Measurements from ENCODE around the gene GPR153. TPM values are rescaled to one million over a fixed set of nuclear protein-coding genes. Genes with fewer than 3 reads are reported as not detected.

GPR153 gene
- total and polyA plus RNA-seq, 2 donors (not counting 1 experiment from before 2014, with no cell fraction given) = 4.0 to 8.9 TPM

- H3K4me3 ChIP-seq (replicated peaks in 1 of 4; ENCODE audit: control extremely low read depth in 1 of 4, insufficient read depth in 1 of 4, low read depth in 3 of 4, low read length in 4 of 4) = no peak overlapping the region
- H3K27ac ChIP-seq (ENCODE audit: insufficient read depth, low read length) = no peak overlapping the region
- no peaks in the 10 kb centered on the region for H4K20me1 ChIP-seq (ENCODE audit: control insufficient read depth, extremely low read depth, insufficient read depth, low read length)
- no peak overlapping the region for H3K4me2 ChIP-seq (ENCODE audit: extremely low read depth, insufficient read depth, low read length)
- H3K4me1 ChIP-seq (ENCODE audit: control insufficient read depth, extremely low read depth, insufficient read depth, low read length) = no peaks in the 10 kb centered on the region
- DNase-seq (ENCODE audit: low read depth in 2 of 2) = no peak
- no peak overlapping the region for H2AFZ ChIP-seq (ENCODE audit: low read length)
- no peaks in the 10 kb centered on the region for H3K36me3 ChIP-seq (ENCODE audit: control insufficient read depth, insufficient read depth, low read length)
- no peaks in the 10 kb centered on the region for H3K27me3 ChIP-seq (ENCODE audit: control insufficient read depth, insufficient read depth, low read length)
- no peaks in the 10 kb centered on the region for H3K9me3 ChIP-seq (ENCODE audit: control insufficient read depth, insufficient read depth, low read depth, low read length)
- H3K79me2 ChIP-seq (ENCODE audit: control insufficient read depth, insufficient read depth, low read length) = no peaks in the 10 kb centered on the region
- TF ChIP-seq EZH2 (IDR thresholded peaks at IDR 0.05; ENCODE audit: low read length, missing control alignments) = no peak
- no peak for TF ChIP-seq CTCF (conservative IDR thresholded peaks at IDR 0.05 in 1 of 2, IDR thresholded peaks at IDR 0.05 in 1 of 2; ENCODE audit: low read depth in 1 of 2, low read length in 2 of 2)
- no peak overlapping the region for H3K9ac ChIP-seq (ENCODE audit: insufficient read depth, low read length)
These were observed 37.6 kb upstream of the GPR153 start for GRCh38 chr1:6298530-6298929.

- TF ChIP-seq EZH2 (IDR thresholded peaks at IDR 0.05; ENCODE audit: low read length, missing control alignments) (no peak), CTCF (conservative IDR thresholded peaks at IDR 0.05 in 1 of 2, IDR thresholded peaks at IDR 0.05 in 1 of 2; ENCODE audit: low read depth in 1 of 2, low read length in 2 of 2) (no peak)
- H2AFZ ChIP-seq (ENCODE audit: low read length) = no peak overlapping the region
These were observed 35.0 kb upstream of the GPR153 start for GRCh38 chr1:6295910-6296309.

GRCh38 chr1:6294890-6295556 is 34.1 kb upstream of the GPR153 start:
- Histone ChIP-seq H2AFZ (ENCODE audit: low read length) (no peak overlapping the region), H3K9ac (ENCODE audit: insufficient read depth, low read length) (no peak overlapping the region), H3K4me3 (replicated peaks in 1 of 4; ENCODE audit: control extremely low read depth in 1 of 4, insufficient read depth in 1 of 4, low read depth in 3 of 4, low read length in 4 of 4) (no peak overlapping the region), H3K9me3 (ENCODE audit: control insufficient read depth, insufficient read depth, low read depth, low read length) (no peaks in the 10 kb centered on the region), H4K20me1 (ENCODE audit: control insufficient read depth, extremely low read depth, insufficient read depth, low read length) (no peaks in the 10 kb centered on the region), H3K27me3 (ENCODE audit: control insufficient read depth, insufficient read depth, low read length) (no peaks in the 10 kb centered on the region), H3K79me2 (ENCODE audit: control insufficient read depth, insufficient read depth, low read length) (no peaks in the 10 kb centered on the region), H3K4me1 (ENCODE audit: control insufficient read depth, extremely low read depth, insufficient read depth, low read length) (no peaks in the 10 kb centered on the region), H3K4me2 (ENCODE audit: extremely low read depth, insufficient read depth, low read length) (no peak overlapping the region), H3K27ac (ENCODE audit: insufficient read depth, low read length) (no peak overlapping the region), H3K36me3 (ENCODE audit: control insufficient read depth, insufficient read depth, low read length) (no peaks in the 10 kb centered on the region)
- DNase-seq (ENCODE audit: low read depth in 2 of 2) = no peak
- no peak for TF ChIP-seq CTCF (conservative IDR thresholded peaks at IDR 0.05 in 1 of 2, IDR thresholded peaks at IDR 0.05 in 1 of 2; ENCODE audit: low read depth in 1 of 2, low read length in 2 of 2)
- no peak for TF ChIP-seq EZH2 (IDR thresholded peaks at IDR 0.05; ENCODE audit: low read length, missing control alignments)

More at GRCh38 chr1:6295910-6296309, 35.0 kb upstream of the GPR153 start:
- no peak for DNase-seq (ENCODE audit: low read depth in 2 of 2)
- Histone ChIP-seq H3K27ac (ENCODE audit: insufficient read depth, low read length) (no peak overlapping the region), H3K4me3 (replicated peaks in 1 of 4; ENCODE audit: control extremely low read depth in 1 of 4, insufficient read depth in 1 of 4, low read depth in 3 of 4, low read length in 4 of 4) (no peak overlapping the region), H3K4me2 (ENCODE audit: extremely low read depth, insufficient read depth, low read length) (no peak overlapping the region), H3K9ac (ENCODE audit: insufficient read depth, low read length) (no peak overlapping the region), H3K27me3 (ENCODE audit: control insufficient read depth, insufficient read depth, low read length) (no peaks in the 10 kb centered on the region), H3K4me1 (ENCODE audit: control insufficient read depth, extremely low read depth, insufficient read depth, low read length) (no peaks in the 10 kb centered on the region), H3K9me3 (ENCODE audit: control insufficient read depth, insufficient read depth, low read depth, low read length) (no peaks in the 10 kb centered on the region), H3K36me3 (ENCODE audit: control insufficient read depth, insufficient read depth, low read length) (no peaks in the 10 kb centered on the region), H3K79me2 (ENCODE audit: control insufficient read depth, insufficient read depth, low read length) (no peaks in the 10 kb centered on the region), H4K20me1 (ENCODE audit: control insufficient read depth, extremely low read depth, insufficient read depth, low read length) (no peaks in the 10 kb centered on the region)
